H1 (cell line): ENCODE results near the gene TEX9. TPM values are rescaled to one million over a fixed set of nuclear protein-coding genes. Genes with fewer than 3 reads are reported as not detected.

ENCODE experiments used
- CTCF ChIA-PET: fragments of 300-600 bp; sonication (Branson Sonifier 250); formaldehyde crosslinking; loops from one replicate; lab custom pipeline; 2021; ENCODE audit not compliant: partially characterized antibody; lab: Charles Lee
- POLR2A ChIA-PET: fragments of 300-600 bp; sonication (Branson Sonifier 250); formaldehyde crosslinking; loops from one replicate; lab custom pipeline; 2021; ENCODE audit warnings: inconsistent platforms; ENCODE audit not compliant: partially characterized antibody; lab: Charles Lee
- DNase-seq, 2 experiments: peaks; one replicate each; pipeline versions ENCODE4 v3.0.0 to v3.0.0-alpha.2; 2010 to 2022; ENCODE audit warnings: low spot score in 2 of 2, low read depth in 1 of 2, mixed read lengths in 1 of 2
- FAIRE-seq: peaks from 2 replicates; lab custom pipeline; 2011; peaks lifted over from hg19 to GRCh38; lab: Jason Lieb, UNC
- H2AFZ ChIP-seq: 2 replicates; pipeline ENCODE4 v1.8.1; 2012; ENCODE audit warnings: low read length, inconsistent platforms
- H2AK5ac ChIP-seq: 2 replicates; pipeline ENCODE4 v1.6.1; 2013; ENCODE audit warnings: low read depth, low read length
- H2BK120ac ChIP-seq: replicated peaks from 2 replicates; pipeline ENCODE3; 2013; ENCODE audit warnings: low read depth, low read length, inconsistent platforms
- H2BK12ac ChIP-seq: 2 replicates; pipeline ENCODE4 v1.6.1; 2013; ENCODE audit warnings: low read depth, low read length
- H2BK15ac ChIP-seq: 2 replicates; pipeline ENCODE4 v1.6.1; 2013; ENCODE audit warnings: low read length
- H2BK20ac ChIP-seq: 2 replicates; pipeline ENCODE4 v1.6.1; 2013; ENCODE audit warnings: low read length
- H2BK5ac ChIP-seq: 2 replicates; pipeline ENCODE4 v1.6.1; 2013; ENCODE audit warnings: low read depth, low read length
- H3K14ac ChIP-seq: 2 replicates; pipeline ENCODE4 v1.6.1; 2013; ENCODE audit warnings: inconsistent platforms; ENCODE audit not compliant: insufficient read length
- H3K18ac ChIP-seq: 2 replicates; pipeline ENCODE4 v1.6.1; 2013; ENCODE audit warnings: low read length; ENCODE audit errors: extremely low read depth
- H3K23ac ChIP-seq: 2 replicates; pipeline ENCODE4 v1.6.1; 2013; ENCODE audit warnings: inconsistent platforms; ENCODE audit not compliant: insufficient read length
- H3K23me2 ChIP-seq: 2 replicates; pipeline ENCODE4 v1.6.1; 2013; ENCODE audit warnings: low read depth, low read length
- H3K27ac ChIP-seq: 2 replicates; pipeline ENCODE4 v1.6.1; 2011; ENCODE audit warnings: low read depth, low read length, inconsistent platforms
- H3K27me3 ChIP-seq, 4 experiments: replicated peaks in 1 of 4; 1 replicate in 1 of 4; 2 replicates in 3 of 4; pipeline versions ENCODE4 v1.6.1 to v1.8.1; 2011 to 2013; ENCODE audit warnings: low read length in 3 of 4, mild to moderate bottlenecking in 3 of 4, inconsistent platforms in 2 of 4, mixed read lengths in 2 of 4, moderate library complexity in 1 of 4; ENCODE audit not compliant: control insufficient read depth in 3 of 4, insufficient read depth in 3 of 4; ENCODE audit errors: extremely low read depth in 1 of 4
- H3K36me3 ChIP-seq, 4 experiments: 2 replicates each; pipeline versions ENCODE4 v1.6.1 to v1.8.1; 2011 to 2013; ENCODE audit warnings: mild to moderate bottlenecking in 4 of 4, low read length in 3 of 4, moderate library complexity in 2 of 4, control low read depth in 1 of 4, inconsistent platforms in 1 of 4; ENCODE audit not compliant: insufficient read depth in 4 of 4, control insufficient read depth in 2 of 4
- H3K4ac ChIP-seq: replicated peaks from 2 replicates; pipeline ENCODE3; 2013; ENCODE audit warnings: low read length, low read depth, mixed read lengths, inconsistent platforms; ENCODE audit not compliant: insufficient read length
- H3K4me1 ChIP-seq, 4 experiments: replicated peaks in 1 of 4; 1 replicate in 1 of 4; 2 replicates in 3 of 4; pipeline versions ENCODE4 v1.6.1 to v1.8.1; 2011 to 2013; ENCODE audit warnings: low read length in 3 of 4, inconsistent platforms in 2 of 4, mixed read lengths in 1 of 4; ENCODE audit not compliant: insufficient read depth in 4 of 4, control insufficient read depth in 3 of 4
- H3K4me2 ChIP-seq, 2 experiments: 2 replicates each; pipeline versions ENCODE4 v1.6.1 to v1.8.1; 2011 to 2013; ENCODE audit warnings: low read depth in 2 of 2, low read length in 2 of 2, control low read depth in 1 of 2, inconsistent platforms in 1 of 2, mild to moderate bottlenecking in 1 of 2; ENCODE audit not compliant: insufficient read depth in 1 of 2
- H3K4me3 ChIP-seq, 4 experiments: fragments of 200-600, 300-600 bp in 1 of 4; sonication (generic), shearing (Covaris generic), sonication (Bioruptor Twin) in 1 of 4; 2 replicates each; pipeline versions ENCODE4 v1.5.1 to v1.8.1; 2011 to 2016; ENCODE audit warnings: low read length in 4 of 4, low read depth in 3 of 4, control low read depth in 2 of 4, inconsistent platforms in 2 of 4, mild to moderate bottlenecking in 2 of 4, mixed read lengths in 1 of 4, moderate library complexity in 1 of 4; ENCODE audit not compliant: insufficient read depth in 2 of 4; ENCODE audit errors: extremely low read depth in 1 of 4
- H3K56ac ChIP-seq: replicated peaks from 2 replicates; pipeline ENCODE3; 2013; ENCODE audit warnings: low read depth, mild to moderate bottlenecking, mixed read lengths, low read length, inconsistent platforms; ENCODE audit not compliant: insufficient read length
- H3K79me1 ChIP-seq: 2 replicates; pipeline ENCODE4 v1.6.1; 2013; ENCODE audit warnings: low read depth, low read length, control low read depth
- H3K79me2 ChIP-seq, 2 experiments: 2 replicates each; pipeline versions ENCODE4 v1.6.1 to v1.8.1; 2012 to 2013; ENCODE audit warnings: low read length in 2 of 2, mild to moderate bottlenecking in 2 of 2, inconsistent platforms in 1 of 2; ENCODE audit not compliant: insufficient read depth in 2 of 2, control insufficient read depth in 1 of 2
- H3K9ac ChIP-seq, 4 experiments: replicated peaks in 1 of 4; 1 replicate in 1 of 4; 2 replicates in 3 of 4; pipeline versions ENCODE4 v1.6.1 to v1.8.1; 2011 to 2013; ENCODE audit warnings: low read depth in 3 of 4, low read length in 3 of 4, control low read depth in 2 of 4, mild to moderate bottlenecking in 2 of 4, moderate library complexity in 2 of 4, inconsistent platforms in 1 of 4; ENCODE audit errors: extremely low read depth in 1 of 4
- H3K9me3 ChIP-seq, 2 experiments: 2 replicates each; pipeline versions ENCODE4 v1.6.1 to v1.8.1; 2012 to 2013; ENCODE audit warnings: mild to moderate bottlenecking in 2 of 2, moderate library complexity in 2 of 2, control low read depth in 1 of 2, inconsistent platforms in 1 of 2, low read depth in 1 of 2, low read length in 1 of 2, mixed read lengths in 1 of 2; ENCODE audit not compliant: insufficient read depth in 2 of 2
- H4K20me1 ChIP-seq, 2 experiments: replicated peaks in 1 of 2; 2 replicates each; pipeline versions ENCODE3 to v1.8.1; 2011 to 2013; ENCODE audit warnings: inconsistent platforms in 2 of 2, low read length in 2 of 2, mild to moderate bottlenecking in 1 of 2; ENCODE audit not compliant: insufficient read depth in 2 of 2, control insufficient read depth in 1 of 2
- H4K5ac ChIP-seq: 2 replicates; pipeline ENCODE4 v1.6.1; 2013; ENCODE audit warnings: low read length, low read depth, mixed read lengths, inconsistent platforms; ENCODE audit not compliant: insufficient read length
- H4K8ac ChIP-seq: 2 replicates; pipeline ENCODE4 v1.8.0; 2013; ENCODE audit warnings: mild to moderate bottlenecking, moderate library complexity, low read length, inconsistent platforms; ENCODE audit not compliant: insufficient read depth; ENCODE audit errors: extremely low read depth
- H4K91ac ChIP-seq: replicated peaks from 2 replicates; pipeline ENCODE3; 2013; ENCODE audit warnings: low read length, mixed read lengths, inconsistent platforms; ENCODE audit not compliant: insufficient read length
- MAX ChIP-seq: IDR thresholded peaks from 2 replicates; pipeline ENCODE4 v1.6.1; 2012; ENCODE audit warnings: inconsistent platforms
- SP4 ChIP-seq: IDR thresholded peaks from 2 replicates; pipeline ENCODE4 v1.6.1; 2012; ENCODE audit warnings: low read length, inconsistent platforms
- USF2 ChIP-seq: IDR thresholded peaks from 2 replicates; pipeline ENCODE4 v1.6.1; 2011; ENCODE audit warnings: low read length, improper control_type of control experiment
- WGBS, 2 experiments: shearing (Covaris generic) in 1 of 2; methylation state at CpG; one replicate each; pipeline versions ENCODE4 v1.1.6 to v1.1.7; 2013 to 2015; ENCODE audit warnings: low lambda C conversion rate in 2 of 2, mixed read lengths in 2 of 2, inconsistent platforms in 1 of 2, low coverage in 1 of 2, missing lambda C conversion rate in 1 of 2; ENCODE audit not compliant: insufficient replicate concordance in 2 of 2, insufficient coverage in 1 of 2, insufficient read length in 1 of 2; ENCODE audit errors: extremely low coverage in 1 of 2, missing lambda C conversion rate in 1 of 2; 5-methylcytosine and 5-hydroxymethylcytosine counted together
- polyA plus RNA-seq, 7 experiments: library from polyadenylated mRNA; depleted of rRNA in 3 of 7; stranded (reverse) in 5 of 7; unstranded in 2 of 7; fragments of >200 nt in 5 of 7; fragments of 200-250 nt in 2 of 7; gene quantifications; 1 replicate in 5 of 7; 2 replicates in 1 of 7; 4 replicates in 1 of 7; pipeline versions ENCODE4 v1.2.1 to v1.2.3, GENCODE V29; 2011 to 2013; ENCODE audit warnings: missing spikeins in 2 of 7, mixed read lengths in 2 of 7
- total RNA-seq: library from RNA; stranded (reverse); fragmentation: NEBNext Ultra II Directional; extraction: Animal tissue kit (Norgen Biotek cat#: 25700); gene quantifications from 2 replicates; pipeline ENCODE4 v1.2.1, GENCODE V29; 2021

Gene TEX9
- total and polyA plus RNA-seq, 2 of the 8 experiments (the other 6 are each of a cell fraction or from before 2014, with no cell fraction given) = 3.4 to 12.3 TPM

- Histone ChIP-seq H3K4me3 (no peak overlapping the region), H4K91ac (no peak overlapping the region), H3K4me1 (peaks cover 0 to 3% (median 1%) of the 10 kb centered on the region in 4 experiments; a peak in 2 of 7 replicates), H3K27ac (no peak overlapping the region), H2BK120ac (no peak overlapping the region), H2BK5ac (no peak overlapping the region), H3K79me1 (no peaks in the 10 kb centered on the region), H3K36me3 (no peaks in the 10 kb centered on the region), H3K79me2 (no peaks in the 10 kb centered on the region), H3K9ac (no peak overlapping the region), H3K4me2 (no peak overlapping the region), H2BK20ac (no peak overlapping the region), H2AFZ (no peak overlapping the region), H3K14ac (no peak overlapping the region), H2AK5ac (no peak overlapping the region), H4K8ac (no peak overlapping the region), H3K23me2 (peaks cover 2% of the 10 kb centered on the region; the same call in 1 of the 2 replicates), H3K27me3 (peaks cover 0 to 6% (median 4%) of the 10 kb centered on the region in 4 experiments; a peak in 4 of 7 replicates), H3K23ac (no peak overlapping the region), H2BK12ac (no peak overlapping the region), H3K56ac (no peak overlapping the region), H4K20me1 (no peaks in the 10 kb centered on the region), H3K4ac (no peak overlapping the region), H3K9me3 (no peaks in the 10 kb centered on the region), H2BK15ac (no peak overlapping the region), H3K18ac (no peak overlapping the region), H4K5ac (no peak overlapping the region)
- no peak for DNase-seq
- WGBS, 2 experiments = 83% methylated on average over 2 of the region's 2 CpGs; no CpG with 5 or more reads in 1 of the 2 experiments
- FAIRE-seq = no peak
- POLR2A ChIA-PET = interaction anchor here (1.1 kb wide), 1 partner anchor 918 kb away, joined by 3 read pairs; no protein-coding TSS in a partner anchor
- CTCF ChIA-PET = interaction anchor here (1.4 kb wide), 1 partner anchor 23 kb away, joined by 4 read pairs; no protein-coding TSS in a partner anchor
- TF ChIP-seq SP4 (no peak), USF2 (no peak), MAX (no peak)
These were observed 103.2 kb downstream of the TEX9 start for GRCh38 chr15:56468401-56468800.
